Measurements from ENCODE around the gene ZNF595. TPM values are rescaled to one million over a fixed set of nuclear protein-coding genes. Genes with fewer than 3 reads are reported as not detected.
"Not testable (repeated sequence)": the region's sequence is repeated elsewhere in the genome, so short reads cannot be mapped to it uniquely, and the experiment has no call there.

Gene ZNF595
- 13.1 and 14.0 TPM in 2 replicates for total RNA-seq (2014; rRNA removed; shearing (Covaris generic))
- polyA plus RNA-seq (2014; cell fraction: nucleus; rRNA removed): 6.3 and 12.6 TPM in 2 replicates

GRCh38 chr4:52804-53479 lies at the start of gene ZNF595:
Gene ZNF595, plus strand, starts transcription at chr4:53321. Its CDS starts 168 bp downstream, at chr4:53489.
- not testable (repeated sequence) for DNase-seq (ENCODE audit: extremely low read depth, low read depth)

- DNase-seq (ENCODE audit: extremely low read depth, low read depth): not testable (repeated sequence)
These were observed 42.9 kb upstream of the ZNF595 start for GRCh38 chr4:9937-10870.

- not testable (repeated sequence) for DNase-seq (ENCODE audit: extremely low read depth, low read depth)
These were observed 41.9 kb upstream of the ZNF595 start for GRCh38 chr4:11095-11815.

GRCh38 chr4:11816-12417 lies 41.2 kb upstream of the ZNF595 start:
- not testable (repeated sequence) for DNase-seq (ENCODE audit: extremely low read depth, low read depth)

- DNase-seq (ENCODE audit: extremely low read depth, low read depth): not testable (repeated sequence)
These were observed 35.0 kb upstream of the ZNF595 start for GRCh38 chr4:18128-18527.

- DNase-seq (ENCODE audit: extremely low read depth, low read depth): not testable (repeated sequence)
These were observed 34.5 kb upstream of the ZNF595 start for GRCh38 chr4:18589-18988.

GRCh38 chr4:22882-23281 lies 30.2 kb upstream of the ZNF595 start:
- not testable (repeated sequence) for DNase-seq (ENCODE audit: extremely low read depth, low read depth)

GRCh38 chr4:24359-24758 lies 28.8 kb upstream of the ZNF595 start:
- not testable (repeated sequence) for DNase-seq (ENCODE audit: extremely low read depth, low read depth)

GRCh38 chr4:27501-27900 lies 25.6 kb upstream of the ZNF595 start:
- DNase-seq (ENCODE audit: extremely low read depth, low read depth): not testable (repeated sequence)

GRCh38 chr4:28767-29542 lies 24.2 kb upstream of the ZNF595 start:
- DNase-seq (ENCODE audit: extremely low read depth, low read depth): not testable (repeated sequence)

- DNase-seq (ENCODE audit: extremely low read depth, low read depth): not testable (repeated sequence)
These were observed 19.8 kb upstream of the ZNF595 start for GRCh38 chr4:33314-33713.

- not testable (repeated sequence) for DNase-seq (ENCODE audit: extremely low read depth, low read depth)
These were observed 16.3 kb upstream of the ZNF595 start for GRCh38 chr4:36559-37415.

- not testable (repeated sequence) for DNase-seq (ENCODE audit: extremely low read depth, low read depth)
These were observed 14.9 kb upstream of the ZNF595 start for GRCh38 chr4:38202-38601.

GRCh38 chr4:43375-43774 lies 9.7 kb upstream of the ZNF595 start:
- DNase-seq (ENCODE audit: extremely low read depth, low read depth): not testable (repeated sequence)

- not testable (repeated sequence) for DNase-seq (ENCODE audit: extremely low read depth, low read depth)
These were observed 1.9 kb upstream of the ZNF595 start for GRCh38 chr4:51253-51652.

- not testable (repeated sequence) for DNase-seq (ENCODE audit: extremely low read depth, low read depth)
These were observed 1.4 kb upstream of the ZNF595 start for GRCh38 chr4:51655-52277.

- DNase-seq (ENCODE audit: extremely low read depth, low read depth): not testable (repeated sequence)
These were observed 400 bp downstream of the ZNF595 start for GRCh38 chr4:53521-53920.

GRCh38 chr4:64733-65132 lies 11.6 kb downstream of the ZNF595 start:
- not testable (repeated sequence) for DNase-seq (ENCODE audit: extremely low read depth, low read depth)
